Ecto neural progenitor cell (in vitro differentiated cells): Measurements from ENCODE around the gene C11orf65.

Source experiments
- DNase-seq: peaks from one replicate; pipeline ENCODE4 v3.0.0-alpha.2; 2018; ENCODE audit warnings: low spot score

Gene C11orf65, protein sequence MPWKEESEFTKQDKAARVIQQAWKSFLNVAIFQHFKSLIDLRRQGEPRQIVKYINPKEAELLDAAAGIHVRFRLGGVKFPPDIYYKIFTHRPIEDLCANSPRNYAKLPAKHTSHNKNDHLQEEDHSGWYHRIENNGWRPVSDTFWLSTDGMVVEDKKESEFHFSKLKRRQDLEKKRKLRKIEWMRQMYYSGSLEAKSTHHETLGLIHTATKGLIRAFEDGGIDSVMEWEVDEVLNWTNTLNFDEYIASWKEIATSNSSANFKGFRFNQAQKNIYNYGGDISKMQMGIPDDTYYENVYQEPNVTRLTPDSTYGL

DNA sequence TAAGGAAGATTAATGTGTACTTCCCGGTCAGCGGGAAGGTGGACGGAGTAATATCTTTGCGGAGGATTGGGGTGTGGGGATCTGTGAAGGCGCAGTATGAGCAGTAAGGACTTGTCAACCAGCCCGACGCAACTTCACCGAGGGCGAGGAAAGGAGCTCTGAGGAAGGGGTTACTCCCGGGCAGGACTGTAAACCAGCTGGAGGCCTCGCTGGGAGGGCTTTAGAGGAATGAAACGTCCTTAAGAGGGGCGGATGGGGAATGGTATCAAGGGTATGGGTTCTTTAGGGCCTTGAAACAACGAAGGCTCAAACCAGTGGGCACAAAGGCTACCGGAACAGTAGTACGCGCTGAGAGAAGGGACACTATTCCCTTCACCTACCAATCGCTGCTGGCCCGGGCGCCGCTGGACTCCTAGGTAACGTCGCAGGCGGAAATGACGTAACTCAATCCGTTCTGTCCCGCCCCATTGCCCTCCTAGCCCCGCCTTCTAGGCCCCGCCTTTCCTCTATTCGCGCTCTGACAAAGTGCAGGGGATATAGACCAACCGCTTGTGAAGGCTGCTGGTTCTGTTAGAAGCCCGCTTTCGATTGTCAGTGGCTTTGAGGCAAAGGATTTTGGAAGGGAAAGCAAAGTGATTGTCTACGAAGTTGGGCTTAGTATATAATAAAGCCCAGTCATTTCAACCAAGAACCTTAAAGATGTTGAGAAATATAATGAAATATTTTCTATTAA, at the start of gene C11orf65:
Gene C11orf65, minus strand, starts transcription at position 439 of the 733 bp plus-strand sequence. CDS start 5,970 bp downstream, outside the sequence.
- DNase-seq: peak; percentile 96

DNA sequence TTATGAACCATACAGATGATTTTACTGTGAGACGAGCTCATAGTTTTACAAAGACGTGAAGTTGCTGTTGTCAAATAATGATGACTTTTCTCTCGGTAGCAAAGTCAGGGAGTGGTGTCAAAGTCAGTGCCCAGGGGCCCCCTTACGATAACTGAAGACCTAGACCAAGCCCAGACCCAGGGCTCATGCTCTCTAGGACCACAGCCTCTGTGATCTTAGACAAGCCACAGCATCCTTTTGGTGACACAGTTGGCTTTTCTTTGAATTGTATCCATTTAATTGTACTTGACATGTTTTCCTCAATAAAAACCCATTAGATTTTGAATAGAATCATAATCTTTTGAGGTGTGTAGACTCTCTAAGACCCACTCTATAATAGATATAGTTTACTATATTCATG, 48.8 kb upstream of the C11orf65 start:
- no peak for DNase-seq

DNA sequence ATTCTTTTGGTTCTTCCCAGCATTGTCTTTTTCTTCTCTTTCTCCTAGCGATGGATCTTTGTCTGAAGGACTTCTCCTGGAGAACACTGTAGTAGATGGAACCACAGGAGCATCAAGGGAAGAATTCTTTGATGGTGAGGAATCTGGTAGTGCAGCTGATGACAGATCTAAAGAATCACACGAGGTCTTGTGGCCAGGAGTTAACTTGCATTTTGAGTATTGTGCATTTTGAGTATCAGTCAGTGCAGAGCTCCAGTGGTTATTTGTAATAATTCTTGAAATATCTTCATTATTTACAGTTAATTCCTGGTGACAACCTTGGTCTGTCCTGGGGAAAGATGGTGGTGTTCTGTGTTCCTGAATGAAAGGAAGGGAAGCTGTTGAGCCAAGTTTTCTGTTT, 45.4 kb upstream of the C11orf65 start:
- DNase-seq: no peak

DNA sequence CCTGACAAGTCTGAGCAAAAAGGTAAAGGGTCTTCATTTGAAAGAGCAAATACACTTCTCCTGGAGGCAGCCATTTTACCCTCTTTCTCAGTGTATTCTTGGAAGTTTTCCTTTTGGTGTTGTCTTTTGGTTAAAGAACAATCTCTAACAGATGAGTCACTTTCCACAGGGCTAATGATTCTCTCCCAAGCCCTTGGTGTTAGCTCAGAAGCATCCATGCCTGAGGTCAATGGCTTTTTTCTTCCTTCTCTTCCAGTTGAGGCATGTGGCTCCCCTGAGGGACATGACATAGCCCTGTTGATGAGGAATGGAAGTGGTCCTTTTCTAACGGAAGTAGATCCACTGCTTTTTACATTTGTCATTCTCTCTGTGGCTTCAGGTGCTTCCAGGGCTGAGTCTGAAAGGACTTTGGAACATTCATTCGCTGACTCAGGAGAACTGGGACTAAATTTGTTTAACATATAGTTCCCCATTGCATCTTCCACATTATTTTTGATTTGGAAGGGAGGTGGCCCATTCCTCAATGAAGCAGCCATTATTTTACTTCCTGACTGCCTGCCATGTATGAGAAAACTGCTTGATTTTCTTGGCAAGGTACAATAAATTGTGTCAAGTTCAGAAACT, 44.6 kb upstream of the C11orf65 start:
- no peak for DNase-seq

DNA sequence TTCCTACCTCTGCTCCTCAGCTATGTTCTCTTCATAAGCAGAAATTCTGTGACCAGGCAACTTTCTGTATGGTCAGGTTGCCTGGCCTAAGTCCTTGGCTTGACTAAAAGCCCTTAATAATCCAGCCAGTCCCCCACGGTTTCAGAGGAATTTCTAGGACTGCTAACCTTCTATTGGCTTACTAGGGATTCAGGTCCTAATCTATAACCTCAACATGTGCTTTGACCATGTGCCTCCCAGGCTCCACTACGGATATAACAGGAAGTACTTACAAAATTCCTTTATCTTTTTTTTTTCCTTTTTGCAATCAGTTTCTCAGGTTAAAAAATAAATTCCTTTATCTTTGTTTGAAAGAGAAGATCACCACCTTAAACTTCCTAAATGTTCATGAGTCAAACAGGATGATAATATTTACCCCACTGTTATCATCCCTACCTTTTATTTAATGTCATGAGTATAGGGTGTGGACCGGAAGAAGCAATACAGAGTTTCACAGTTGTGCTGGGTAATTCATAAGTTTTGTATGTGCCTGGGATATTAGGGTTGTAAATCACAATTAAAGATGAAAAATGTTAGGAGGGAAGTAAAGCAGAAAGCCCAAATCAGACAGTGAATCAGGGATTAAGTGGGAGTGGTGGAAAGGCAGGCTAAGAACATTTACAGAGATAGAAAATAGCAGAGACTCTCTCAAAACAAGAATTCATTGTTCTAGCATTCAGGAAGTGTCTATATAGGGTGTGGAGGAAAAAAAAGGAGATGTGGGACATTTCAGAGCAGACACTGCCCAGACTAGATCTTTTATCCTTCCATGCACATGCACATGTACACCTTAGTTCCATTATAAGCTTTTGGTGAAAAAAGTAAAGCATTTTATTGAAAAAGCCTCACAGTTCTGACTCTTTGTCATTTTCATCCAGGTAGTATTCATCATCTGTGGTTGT, 41.6 kb upstream of the C11orf65 start:
- no peak for DNase-seq

DNA sequence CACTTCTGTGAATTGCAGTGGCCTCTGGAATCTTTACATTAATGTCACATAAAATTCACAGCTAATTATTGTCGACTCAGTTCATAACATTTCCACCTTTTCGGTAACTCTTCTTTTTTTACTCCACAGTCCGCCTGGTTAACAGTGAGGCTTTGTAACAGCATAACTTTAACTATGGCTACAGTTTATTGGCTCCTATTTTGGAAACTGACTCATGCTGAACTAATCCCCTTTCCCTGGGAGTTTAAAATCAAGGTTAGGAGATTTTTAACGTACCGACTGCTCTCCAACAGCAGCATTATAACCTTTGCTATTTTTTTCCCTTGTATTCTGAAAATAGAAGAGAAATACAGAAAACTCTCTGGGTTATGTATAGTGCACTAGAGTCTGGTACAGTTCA, 34.1 kb upstream of the C11orf65 start:
- no peak for DNase-seq

DNA sequence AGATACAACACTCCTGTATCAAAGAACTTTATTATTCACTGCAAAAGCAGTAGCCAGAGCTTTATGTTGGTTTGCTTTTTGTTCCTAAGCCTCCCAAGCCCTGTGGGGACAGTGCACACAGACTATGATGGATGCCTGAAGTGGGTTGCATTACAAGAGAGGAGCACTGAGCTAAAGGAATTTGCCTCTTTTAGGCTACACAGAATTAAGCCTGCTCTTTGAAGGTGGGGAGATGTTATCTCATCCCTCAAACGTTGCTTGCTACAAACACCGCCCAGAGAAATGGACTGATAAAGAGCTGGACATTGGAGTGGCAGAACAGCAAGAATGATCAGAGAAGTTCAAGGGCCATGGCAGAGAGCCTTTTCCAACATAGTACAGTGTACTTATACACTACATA, 33.4 kb upstream of the C11orf65 start:
- no peak for DNase-seq

DNA sequence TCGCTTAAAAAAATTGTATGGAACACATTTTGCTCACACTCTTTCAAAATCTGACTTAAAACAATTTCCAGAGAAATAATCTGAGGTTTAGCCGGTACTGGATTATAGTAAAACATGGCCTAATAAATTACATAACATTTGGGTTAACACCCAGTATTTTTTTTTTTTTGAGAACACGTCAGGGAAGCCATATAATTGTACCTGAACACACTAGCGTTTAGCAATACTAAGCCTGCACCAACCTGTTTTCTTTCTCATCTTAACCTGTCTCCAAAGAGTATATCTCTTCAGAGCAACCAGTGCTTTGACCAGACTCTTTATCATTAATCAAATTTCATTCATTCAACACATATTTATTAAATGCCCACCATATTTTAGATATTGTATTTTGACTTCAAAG, 32.8 kb upstream of the C11orf65 start:
- no peak for DNase-seq

DNA sequence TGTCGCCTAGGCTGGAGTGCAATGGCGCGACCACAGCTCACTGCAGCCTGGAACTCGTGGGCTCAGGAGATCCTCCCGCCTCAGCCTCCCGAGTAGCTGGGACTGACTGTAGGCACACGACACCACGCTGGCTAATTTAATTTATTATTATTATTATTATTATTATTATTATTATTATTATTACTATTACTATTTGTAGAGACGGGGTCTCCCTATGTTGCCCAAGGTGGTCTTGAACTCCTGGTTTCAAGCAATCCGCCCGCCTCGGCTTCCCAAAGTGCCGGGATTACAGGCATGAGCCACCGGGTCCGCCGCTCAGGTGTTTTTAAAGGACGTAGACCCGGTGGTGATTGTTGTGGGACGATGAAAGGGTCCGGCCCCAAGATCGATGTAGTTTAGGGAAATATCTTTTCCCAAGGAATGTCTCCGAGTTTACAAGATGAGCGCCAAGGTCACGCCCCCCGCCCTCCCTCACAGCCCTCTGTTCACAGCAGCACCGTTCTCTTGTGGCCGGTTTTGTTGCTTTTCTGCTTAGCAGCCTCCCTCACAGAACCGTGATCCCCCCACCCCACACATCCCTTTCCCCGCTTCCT, 31.6 kb upstream of the C11orf65 start:
- DNase-seq: no peak

DNA sequence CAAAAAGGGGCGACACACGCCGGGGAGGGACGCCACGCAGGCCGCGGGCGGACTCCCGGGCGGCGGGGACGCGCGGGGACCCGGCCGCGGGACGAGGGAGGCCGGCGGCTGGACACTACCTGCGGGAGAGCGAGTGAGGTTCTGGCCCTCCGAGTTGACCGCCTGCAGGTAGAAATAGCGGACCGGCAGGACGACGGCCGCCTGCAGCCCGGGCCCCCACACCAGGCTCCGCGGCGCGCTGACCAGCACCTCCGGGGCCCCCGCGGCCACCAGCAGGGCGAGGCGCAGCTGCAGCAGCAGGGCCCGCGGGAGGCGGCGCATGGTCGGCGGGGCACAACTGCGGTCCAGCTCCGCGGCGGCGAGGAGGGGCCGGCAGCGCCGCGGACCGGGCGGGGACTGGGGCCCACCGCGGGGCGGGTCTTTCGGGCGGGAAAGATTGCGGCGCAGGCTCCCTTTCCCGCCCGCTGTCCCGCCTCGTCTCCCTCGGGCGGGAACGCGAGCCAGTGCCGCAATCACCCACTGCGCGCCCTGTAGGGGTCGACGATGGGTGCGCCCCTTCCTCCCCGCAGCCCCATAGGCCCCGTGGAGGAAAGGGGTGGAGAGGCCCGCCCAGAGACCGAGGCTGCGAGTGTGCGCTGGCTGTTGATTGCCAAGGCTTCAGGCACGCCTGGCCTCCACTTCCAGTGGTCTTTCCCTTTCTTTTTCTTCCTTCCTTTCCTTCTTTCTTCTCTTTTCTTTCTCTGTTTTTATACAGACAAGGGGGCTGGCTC, 30.9 kb upstream of the C11orf65 start, which contains the start of gene POGLUT3:
Gene POGLUT3, minus strand, starts transcription at position 339 of the 770 bp plus-strand sequence. Its CDS starts 18 bp downstream, at position 321.
- DNase-seq: peak; percentile 83

DNA sequence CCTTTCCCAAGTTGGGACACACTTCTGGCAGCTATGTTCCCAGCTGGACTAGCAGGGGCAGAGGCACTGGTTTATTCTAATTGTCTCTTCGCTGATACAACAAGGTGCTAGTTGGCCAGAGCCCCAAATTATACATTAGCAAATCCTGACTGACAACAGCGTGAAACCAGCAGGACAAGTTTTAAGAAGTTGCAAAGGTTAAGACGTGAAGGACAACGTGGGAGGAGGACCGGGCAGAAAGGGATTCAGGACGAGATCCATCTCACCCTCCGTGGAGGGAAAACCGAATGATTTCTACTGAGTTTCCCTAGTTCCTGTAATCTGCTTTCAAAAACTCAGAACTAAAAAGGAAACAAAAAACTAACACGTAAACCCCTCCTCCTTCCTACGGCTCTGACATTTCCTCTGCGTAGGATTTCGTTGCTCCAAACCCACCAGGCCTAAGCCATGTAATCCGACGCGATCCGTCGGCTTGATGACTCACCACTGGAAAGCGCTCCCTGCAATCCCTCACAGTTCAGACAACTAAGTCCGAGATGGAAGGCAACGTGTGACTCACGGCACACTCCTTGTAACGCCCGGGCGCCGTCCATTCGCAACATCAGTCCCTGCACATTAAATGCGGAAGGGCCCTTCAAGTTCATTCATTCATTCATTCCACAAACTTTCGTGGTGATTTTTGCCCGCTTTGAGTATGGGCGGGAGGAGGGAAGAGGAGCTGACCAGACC, 30.2 kb upstream of the C11orf65 start:
- peak; percentile 81 for DNase-seq

DNA sequence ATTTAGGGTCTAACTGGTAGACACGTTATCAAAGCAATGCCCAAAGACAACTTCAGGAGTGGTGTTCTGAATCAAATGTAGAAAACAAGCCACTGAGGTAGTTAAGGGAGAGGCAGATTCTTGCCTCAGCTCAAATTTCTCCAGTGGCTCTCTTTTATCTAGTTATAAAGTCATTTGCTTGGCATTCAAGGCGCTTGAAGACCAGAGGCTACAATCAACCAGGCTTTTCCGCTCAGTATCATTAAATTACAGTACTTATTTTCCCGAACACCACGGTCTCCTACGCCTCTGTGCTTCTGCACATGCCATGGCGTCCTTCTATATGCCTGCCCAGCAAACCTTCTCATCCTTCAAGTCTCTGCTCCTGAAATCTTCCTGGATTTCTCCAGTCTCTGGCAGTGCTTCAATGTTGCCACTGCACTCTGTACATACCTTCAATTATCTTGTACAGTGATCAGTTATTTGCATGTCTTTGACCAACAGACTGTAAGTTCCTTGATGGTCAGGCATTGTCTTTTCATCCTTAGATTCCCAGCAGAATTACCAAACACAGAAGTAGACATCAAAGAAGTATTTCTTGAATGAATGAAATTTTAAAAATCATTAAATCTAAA, 29.4 kb upstream of the C11orf65 start:
- no peak for DNase-seq

DNA sequence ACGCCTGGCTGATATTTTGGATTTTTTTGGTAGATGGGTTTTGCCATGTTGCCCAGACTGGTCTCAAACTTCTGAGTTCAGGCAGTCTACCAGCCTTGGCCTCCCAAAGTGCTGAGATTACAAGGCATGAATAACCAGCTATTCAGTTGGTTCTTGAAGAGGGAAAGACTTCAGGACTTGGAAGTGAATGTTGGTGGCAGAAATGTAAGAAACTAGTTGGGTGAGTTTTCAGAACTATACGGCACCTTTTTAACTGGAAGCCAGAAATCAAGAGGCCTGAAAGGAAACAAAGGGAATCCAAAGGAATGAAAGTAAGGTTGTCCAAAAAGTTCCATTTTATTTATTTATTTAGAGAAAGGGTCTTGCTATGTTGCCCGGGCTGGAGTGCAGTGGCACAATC, 28.0 kb upstream of the C11orf65 start:
- no peak for DNase-seq

DNA sequence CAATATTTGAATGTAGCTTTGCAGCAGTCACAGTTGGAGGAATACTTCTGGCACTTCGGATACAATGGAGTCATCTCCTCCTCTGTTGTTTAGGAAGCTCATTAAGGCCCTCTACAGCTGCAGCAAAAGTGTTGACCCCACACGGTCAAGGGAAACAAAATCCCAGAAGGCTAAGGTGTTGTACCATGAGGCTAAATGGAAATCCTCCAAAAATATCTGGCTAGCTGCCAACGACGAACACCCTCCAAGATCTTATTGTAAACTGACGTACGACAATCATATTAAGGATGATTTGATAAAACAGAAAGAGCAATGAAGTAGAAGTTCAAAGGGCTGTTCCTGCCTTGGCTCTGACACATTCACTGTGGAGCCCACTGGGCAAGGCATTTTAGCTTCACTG, 26.9 kb upstream of the C11orf65 start:
- no peak for DNase-seq

DNA sequence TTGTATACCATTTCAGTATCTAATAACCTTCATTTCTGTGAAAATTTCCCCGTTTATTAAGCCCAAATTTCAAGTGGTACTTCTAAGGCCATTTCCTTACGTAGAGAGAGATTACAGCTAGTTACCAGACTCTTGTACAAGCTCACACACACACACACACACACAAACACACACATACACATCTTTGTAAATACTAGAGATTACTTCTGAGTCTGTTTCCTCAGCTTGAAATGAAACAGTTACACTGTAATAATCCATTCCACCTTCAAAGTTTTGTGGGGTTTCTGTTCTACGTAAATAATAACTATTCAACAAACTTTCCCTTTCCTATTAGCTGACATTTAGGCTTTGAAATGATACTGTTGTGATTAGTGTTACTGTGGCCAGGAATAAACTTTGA, 24.6 kb upstream of the C11orf65 start:
- DNase-seq: no peak

DNA sequence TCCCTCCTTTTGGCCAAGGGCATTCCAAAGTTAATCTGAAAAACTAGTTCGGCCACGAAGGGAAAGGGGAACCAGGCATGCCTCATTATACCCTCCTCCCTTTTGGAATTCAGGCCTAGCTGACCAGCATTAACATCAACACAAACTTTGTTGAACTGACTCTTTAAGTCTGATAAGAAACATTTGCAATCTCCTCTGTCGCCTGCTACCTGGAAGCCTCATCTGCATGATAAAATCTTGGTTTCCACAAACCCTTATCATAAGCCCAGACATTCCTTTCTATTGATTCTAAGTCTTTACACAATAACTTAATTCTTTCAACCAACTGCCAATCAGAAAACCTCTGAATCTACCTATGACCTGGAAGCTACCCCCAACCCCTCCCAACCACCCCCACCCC, 19.5 kb upstream of the C11orf65 start:
- DNase-seq: no peak

DNA sequence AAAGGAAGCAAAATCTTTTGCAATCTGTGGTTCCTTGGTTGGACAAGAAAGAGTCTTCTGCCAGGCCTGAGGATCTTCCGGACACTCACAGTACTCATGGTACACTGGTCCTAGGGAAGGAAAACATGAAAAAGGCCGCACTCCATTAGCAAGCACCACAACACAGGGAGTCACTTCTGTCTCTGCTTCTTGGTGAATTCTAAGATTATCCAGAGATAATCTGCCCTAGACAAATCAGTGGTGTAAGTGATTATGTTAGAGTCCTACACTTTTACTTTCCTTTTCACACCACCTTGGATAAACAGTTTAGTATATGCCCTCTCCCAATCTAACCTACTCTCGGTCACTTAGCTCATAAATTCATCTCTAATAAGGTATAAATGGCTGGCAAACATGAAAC, 19.0 kb upstream of the C11orf65 start:
- no peak for DNase-seq

DNA sequence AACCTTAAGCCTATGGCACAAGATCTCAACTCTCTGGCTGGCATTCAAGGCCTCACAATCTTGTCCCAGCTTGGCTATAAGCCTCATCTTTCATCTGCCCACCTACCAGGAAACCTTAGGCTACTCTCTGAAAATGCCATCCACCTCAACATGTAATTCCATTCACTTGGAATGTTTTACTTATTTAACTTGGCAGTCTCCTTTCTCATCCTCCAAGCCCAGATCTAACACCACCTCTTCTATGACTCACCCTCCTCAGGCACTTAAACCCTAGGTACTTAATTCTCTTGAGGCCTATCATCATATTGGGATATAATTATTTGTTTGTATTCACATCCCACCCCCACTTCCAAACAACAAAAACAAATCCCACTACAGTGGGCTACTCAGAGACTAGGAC, 15.8 kb upstream of the C11orf65 start:
- no peak for DNase-seq

DNA sequence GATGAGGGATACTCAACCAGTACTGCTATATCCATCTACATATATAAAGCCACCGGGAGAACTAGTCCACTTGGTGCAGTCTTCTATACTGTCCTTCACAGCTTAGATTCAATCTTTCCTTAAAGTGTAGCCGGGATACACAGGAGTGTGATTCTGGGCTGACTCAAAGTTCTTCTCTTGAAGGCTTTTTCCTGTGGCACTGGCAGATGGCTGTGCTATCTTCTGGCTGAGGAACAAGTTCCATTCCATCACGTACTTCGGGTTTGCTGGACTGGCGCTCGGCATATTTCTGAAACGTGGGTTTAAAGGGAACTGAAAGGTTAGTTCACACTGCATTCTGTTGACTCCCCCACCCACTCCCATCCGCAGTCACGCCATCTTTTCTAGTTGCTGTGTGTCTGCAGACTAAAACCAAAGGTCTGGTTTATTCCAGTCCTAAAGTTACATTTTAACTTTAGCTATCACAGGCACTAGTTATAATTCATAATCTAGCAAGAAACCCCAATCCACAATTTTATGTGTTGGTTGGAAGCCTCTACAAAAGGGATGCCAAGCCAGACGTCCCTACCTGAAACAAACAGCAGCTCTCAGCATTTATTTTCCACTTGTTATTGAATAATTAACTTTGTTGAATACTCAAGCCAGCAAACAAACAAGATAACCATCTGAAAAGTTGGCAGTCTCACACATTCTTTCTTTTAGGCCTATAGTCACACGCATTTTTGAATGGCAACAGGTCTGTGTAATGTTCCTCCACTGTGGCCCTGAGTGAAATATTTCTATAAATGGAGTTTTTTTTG, 7.5 kb upstream of the C11orf65 start:
- DNase-seq: no peak
